HG03432 (cell line): ENCODE results near the gene KRT74.

Source experiments
- ATAC-seq: cut with Tn5 transposase; IDR thresholded peaks from one replicate; pipeline ENCODE4 v1.9.1; 2021; ENCODE audit warnings: mild to moderate bottlenecking, moderate library complexity; ENCODE audit not compliant: unreplicated experiment

KRT74 gene

GRCh38 chr12:52575948-52576347 is 2.3 kb upstream of the KRT74 start:
- no peak for ATAC-seq

DNA sequence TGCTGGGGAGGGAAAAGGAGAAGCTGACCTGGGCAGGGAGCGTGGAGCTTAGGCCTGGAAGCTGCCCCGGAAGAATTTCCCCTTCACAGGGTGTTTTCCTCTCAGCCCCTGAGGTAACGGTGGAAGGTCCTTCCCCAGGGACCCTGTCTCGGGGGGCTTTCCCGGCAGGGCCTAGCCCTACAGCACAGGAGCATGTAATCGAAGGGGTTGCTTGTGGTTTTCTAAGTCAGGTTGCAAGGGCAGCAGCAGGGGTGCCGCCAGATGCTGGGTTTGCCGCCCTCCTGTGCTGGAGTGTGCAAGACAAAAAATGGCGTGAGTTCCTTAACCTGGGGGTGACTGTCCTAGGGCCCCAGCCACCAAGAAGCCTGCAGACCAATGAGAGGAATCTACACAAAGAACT is 1.6 kb upstream of the KRT74 start:
- no peak for ATAC-seq

- ATAC-seq: no peak
These were observed 337 bp downstream of the KRT74 start for GRCh38 chr12:52573306-52573705.

DNA sequence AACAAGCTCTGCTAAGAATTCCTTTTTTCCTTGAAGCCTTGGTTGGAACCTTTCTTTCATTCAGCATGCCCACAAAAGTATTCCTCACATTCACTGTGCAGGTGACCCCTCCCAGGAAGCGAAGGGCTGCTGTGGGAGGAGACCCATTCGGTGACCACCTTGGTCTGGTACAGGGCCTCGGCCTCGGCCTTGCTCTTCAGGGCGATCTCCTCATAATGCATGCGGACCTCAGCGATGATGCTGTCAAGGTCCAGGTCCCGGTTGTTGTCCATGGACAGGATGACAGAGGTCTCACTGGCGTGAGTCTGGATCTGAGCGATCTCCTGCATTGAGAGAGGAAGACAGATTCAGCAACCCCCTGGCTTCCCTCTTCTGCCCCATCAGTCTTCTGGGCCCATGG is 3.1 kb downstream of the KRT74 start:
- ATAC-seq: no peak

DNA sequence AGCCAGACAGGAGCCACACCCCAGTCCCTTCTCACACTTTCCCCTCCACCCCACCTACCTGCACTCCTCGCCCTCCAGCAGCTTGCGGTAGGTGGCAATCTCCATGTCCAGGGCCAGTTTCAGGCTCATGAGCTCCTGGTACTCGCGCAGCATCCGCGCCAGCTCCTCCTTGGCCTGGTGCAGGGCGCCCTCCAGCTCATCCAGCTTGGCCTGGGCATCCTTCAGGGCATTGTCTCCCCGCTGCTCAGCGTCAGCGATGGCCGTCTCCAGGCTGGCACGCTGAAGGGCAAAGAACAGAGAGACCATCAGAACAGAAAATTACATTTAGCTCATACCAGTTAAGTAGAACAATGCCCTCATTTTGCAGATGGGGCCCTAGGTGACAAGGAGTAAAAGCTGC is 5.5 kb downstream of the KRT74 start:
- no peak for ATAC-seq

- ATAC-seq: no peak
These were observed 6.8 kb downstream of the KRT74 start for GRCh38 chr12:52566847-52567291.

GRCh38 chr12:52564582-52564981 is 9.1 kb downstream of the KRT74 start:
- ATAC-seq: no peak

DNA sequence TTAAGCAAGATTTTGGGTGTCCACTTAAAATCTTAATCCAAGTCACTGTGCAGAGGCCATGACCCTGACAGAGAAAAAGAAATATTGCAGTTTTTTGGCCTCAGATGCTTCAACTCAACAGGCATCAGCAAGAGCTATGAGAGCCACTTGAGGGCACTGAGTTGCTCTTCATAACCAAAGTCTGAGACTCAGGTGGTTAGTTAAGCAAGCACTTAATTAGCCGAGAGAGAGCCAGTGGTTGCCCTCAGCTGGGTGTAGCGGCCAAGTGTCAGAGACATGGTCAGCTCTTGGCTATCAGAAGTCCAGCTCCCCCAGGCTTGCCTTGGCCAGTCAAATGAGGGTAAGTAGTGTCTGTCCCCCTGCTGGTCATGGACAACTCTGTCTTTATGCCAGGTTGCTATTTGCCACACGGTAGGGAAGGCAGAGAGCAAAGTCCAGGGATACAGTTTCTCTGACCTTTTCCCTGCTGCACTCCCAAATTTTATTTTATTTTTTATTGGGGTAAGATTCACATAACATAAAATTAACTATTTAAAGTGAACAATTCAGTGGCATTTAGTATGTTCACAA is 11.7 kb downstream of the KRT74 start:
- no peak for ATAC-seq

GRCh38 chr12:52559979-52560378 is 13.7 kb downstream of the KRT74 start:
- no peak for ATAC-seq

GRCh38 chr12:52558781-52559445 is 14.7 kb downstream of the KRT74 start:
- no peak for ATAC-seq

DNA sequence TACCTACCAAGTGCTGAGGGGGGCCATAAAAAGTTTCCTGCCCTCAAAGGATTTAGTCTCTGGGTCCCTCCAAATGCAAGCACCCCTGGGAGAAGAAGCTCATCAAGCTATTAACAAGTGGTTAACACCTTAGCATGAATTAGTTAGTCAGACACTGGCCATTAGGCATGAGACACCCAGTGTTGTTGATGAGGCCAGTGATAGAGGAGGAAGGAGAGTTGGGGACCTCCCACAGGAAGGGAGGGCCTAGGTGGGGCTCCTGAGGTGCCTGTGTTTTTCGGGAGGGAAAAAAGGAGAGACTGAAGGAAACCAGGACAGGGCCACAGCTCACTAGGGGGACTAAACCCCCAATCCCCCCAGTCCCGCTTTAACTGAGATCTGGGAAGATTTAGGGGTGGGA is 16.2 kb downstream of the KRT74 start:
- no peak for ATAC-seq

GRCh38 chr12:52555577-52555976 is 18.1 kb downstream of the KRT74 start:
- ATAC-seq: no peak

GRCh38 chr12:52552681-52553195 is 20.9 kb downstream of the KRT74 start, which contains the start of gene KRT71:
Gene KRT71 (minus strand): TSS chr12:52553145. CDS start chr12:52553077, 68 bp downstream.
- ATAC-seq: no peak

DNA sequence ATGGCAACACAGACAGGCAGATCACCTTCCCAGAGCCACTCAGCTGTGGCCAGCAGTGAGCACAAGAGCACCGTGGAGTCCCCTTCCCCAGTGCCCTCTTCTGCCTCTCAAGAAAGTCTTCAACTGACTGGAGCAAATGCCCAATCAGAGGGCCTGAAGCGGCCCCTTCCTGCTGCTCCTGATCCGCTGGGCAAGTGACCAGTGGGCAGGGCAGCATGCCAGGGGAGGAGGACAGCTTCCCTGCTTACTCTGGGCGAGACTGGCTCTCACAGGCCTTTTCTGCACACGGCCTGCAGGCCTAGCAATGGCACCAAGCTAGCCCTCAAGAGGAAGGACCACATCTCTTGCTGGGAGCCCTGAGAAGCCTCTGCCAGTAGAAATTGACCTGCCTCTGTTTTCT is 21.6 kb downstream of the KRT74 start:
- no peak for ATAC-seq

- ATAC-seq: no peak
These were observed 22.3 kb downstream of the KRT74 start for GRCh38 chr12:52551216-52551865.

GRCh38 chr12:52546126-52546525 is 27.5 kb downstream of the KRT74 start:
- ATAC-seq: no peak

DNA sequence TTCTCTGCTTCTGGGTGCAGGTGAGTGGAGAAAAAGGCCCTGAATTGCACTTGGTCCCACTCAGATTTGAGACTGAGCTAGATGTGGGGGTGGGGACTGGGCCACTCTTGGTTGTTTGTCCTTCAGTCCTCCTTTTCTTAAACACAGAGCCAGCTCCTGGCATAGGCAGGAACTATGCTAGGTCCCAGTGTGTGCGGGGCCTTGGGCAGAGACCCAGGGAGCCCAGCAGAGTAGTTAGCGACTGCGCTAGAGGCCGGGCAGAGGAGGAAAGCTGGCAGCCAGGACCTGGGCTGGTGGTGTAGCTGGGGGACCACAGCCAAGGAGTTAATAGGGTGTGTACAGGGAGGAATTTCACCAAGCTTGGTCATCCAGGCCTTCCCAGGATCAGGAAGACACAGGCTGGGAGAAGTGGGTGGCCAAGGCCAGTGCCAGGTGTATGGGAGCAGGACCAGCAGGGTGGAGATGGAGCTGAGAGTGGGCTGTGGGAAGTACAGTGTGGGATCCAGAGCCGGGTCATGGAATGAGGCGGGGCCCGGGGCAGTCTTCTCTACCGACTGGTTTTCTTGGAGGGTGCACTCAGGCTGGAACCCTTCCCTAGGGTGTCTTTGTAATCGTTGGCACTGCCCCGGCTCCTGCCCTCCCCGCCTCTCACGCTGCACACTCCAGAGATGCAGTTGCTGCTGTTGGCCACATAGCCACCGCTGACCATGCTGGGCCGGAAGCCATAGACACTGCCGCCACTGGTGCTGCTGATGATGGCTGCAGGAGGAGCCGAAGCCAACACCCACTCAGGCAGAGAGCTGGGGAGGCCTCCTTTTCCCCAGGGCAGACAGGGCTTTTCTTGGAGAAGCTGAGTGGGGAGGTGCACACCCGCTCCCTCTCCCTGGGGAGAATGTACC is 29.4 kb downstream of the KRT74 start:
- ATAC-seq: no peak

- ATAC-seq: no peak
These were observed 30.8 kb downstream of the KRT74 start for GRCh38 chr12:52542785-52543318.

- no peak for ATAC-seq
These were observed 31.5 kb downstream of the KRT74 start for GRCh38 chr12:52542157-52542556.

DNA sequence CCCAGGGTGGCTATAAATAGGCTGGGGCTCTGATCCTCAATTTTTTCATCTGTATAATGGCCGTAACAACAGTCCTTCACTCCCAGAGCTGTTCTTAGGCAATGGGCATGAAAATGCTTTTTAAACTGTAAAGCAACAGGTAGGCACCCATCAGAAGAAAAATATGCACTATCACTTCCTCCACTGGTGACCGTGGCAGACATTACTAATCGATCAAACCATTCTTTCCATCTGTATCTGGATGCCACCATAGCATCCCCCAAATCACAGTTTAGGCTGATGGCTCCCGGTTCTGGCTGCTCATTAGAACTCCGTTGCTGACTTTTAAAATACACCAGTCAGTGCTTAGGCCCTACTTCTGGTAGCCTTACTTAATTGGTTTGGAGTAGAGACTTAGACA is 31.9 kb downstream of the KRT74 start:
- ATAC-seq: no peak

DNA sequence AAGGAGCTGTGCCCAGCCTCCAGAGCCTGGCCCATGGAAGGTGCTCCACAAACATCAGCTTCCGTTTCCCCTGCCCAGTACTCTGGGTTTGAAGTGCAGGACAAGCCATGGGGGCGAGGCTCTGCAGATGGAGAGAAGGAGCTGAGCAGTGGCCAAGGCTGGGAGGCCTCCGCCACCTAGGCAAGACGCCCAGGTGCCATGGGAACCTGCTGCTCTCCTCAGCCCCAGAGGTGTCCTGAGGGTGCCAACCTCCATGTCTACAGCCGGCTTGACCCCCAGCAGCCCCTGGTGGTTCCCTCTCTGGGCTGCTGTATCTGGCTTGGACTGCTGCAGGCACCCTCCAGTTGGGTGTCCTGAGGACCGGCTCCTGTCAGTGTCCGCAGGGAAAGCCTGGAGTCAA is 33.1 kb downstream of the KRT74 start:
- no peak for ATAC-seq
